Hippocampal formation (tissue), 2 donors: Measurements from ENCODE around the gene MORN5.
"Not testable (repeated sequence)": the region's sequence is repeated elsewhere in the genome, so short reads cannot be mapped to it uniquely, and the experiment has no call there.

ENCODE experiments used
- DNase-seq, 2 donors: peaks; one replicate each; lab custom pipeline; 2025; lab: John Stamatoyannopoulos, UW

Gene MORN5

DNA sequence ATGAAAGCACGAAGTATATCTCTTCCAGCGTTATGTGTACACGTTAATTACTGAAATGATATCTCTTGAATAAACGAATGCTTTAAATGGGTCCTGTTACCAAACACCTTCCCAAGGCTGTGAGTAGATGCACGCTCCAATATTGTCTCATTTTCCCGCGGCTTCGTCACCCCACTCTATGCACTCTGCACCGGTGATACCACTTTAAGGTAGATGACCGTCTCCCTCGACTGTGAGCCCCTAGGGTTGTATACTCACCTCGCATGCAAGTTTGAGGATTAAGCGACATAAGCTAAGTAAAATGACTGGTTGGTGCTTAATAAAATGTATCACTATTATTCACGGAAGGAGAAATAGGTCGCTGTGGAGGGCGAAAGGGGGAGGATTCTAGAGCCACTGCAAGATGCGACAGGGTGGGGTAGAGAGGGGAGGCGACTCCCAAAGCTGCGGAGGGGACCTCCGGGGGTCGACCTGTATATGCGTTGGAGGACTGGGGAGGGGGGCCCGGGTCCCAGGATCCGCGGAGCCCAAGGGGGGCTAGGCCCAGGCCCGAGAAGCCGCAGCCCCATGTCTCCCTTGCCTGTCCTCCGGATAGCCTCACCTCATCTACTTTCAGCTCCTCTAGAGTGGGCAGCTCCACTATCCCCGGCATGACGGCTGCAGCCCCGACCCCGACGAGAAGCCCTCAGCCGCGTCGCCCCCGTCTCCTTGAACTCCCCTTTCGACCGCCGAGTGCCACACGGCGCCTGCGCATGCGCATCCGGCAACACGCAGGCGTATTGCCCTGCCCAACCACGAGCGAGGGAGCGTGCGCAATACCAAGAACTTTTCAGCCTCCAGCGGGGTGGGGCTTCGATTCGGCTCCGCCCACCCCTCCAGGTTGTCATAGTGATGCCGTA is at the start of gene MORN5, which contains the start of gene NDUFA8:
TSS of gene MORN5 (plus strand) at position 883 of the 899 bp plus-strand sequence. CDS start 65 bp downstream, outside the sequence.
TSS of gene NDUFA8 (minus strand) at position 754 of the 899 bp plus-strand sequence. CDS start at position 652, 102 bp downstream.
- peak; percentile 80 to 90 for DNase-seq

DNA sequence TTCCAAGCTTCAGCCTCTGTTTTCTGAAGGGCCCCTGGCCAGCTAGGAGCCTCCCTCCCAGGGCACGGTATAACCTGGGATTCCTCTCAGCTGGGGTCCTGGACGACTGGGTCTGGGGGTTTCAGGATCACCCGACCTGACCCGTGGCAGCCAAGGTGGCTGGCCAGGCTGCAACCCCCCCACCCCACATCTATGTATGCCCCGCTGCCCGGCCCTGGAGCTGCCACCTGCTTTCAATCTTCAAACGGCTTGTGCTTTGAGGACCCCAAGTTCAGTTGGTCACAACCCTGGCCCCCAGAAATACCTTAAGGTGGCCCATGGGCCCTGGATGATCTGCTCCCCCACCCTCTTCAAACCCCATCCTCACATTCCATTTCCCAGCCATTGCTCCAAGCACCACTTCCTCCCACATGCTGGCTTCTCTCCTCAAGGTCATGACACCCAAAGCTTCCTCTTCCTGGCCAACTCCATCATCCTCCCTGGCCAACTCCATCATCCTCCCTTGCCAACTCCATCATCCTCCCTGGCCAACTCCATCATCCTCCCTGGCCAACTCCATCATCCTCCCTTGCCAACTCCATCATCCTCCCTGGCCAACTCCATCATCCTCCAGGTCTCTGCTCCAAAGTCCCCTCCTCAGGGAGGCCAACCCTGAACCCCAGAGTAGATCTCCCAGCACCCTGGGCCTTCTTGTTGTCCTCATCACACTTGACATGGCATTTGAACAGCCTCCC is 49.4 kb upstream of the MORN5 start:
- DNase-seq = no peak

DNA sequence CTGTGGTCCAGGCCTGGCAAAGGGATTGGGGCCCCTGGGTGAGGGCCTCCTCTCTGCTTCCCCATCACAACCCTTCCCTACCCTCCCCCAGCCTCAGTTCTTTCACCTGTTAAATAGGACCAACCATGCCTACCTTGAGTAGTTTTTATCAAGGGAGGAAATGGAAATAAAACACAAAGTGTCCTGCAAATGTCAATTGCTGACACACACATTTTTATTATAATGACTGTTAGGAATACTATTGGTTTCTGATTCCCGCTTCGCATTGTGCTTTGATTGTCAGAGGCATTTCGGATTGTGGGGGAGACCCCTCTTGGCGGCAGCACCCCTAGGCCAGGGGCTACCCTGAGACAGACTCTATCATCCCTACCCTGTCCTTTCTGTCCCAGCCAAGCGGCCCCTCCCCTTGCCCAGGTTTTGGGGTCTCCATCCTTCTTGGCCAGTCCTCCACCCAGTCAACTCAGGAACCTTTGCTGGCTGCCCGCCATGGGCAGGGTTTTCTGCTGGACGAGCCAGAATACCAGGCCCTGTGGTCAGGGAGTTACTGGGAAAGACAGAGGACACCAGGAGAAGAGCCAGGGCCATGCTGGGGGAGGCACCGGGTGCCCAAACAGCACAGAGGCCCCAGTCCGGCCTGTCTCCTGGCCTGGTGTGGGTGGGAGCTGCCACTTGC is 48.2 kb upstream of the MORN5 start:
- DNase-seq = no peak

DNA sequence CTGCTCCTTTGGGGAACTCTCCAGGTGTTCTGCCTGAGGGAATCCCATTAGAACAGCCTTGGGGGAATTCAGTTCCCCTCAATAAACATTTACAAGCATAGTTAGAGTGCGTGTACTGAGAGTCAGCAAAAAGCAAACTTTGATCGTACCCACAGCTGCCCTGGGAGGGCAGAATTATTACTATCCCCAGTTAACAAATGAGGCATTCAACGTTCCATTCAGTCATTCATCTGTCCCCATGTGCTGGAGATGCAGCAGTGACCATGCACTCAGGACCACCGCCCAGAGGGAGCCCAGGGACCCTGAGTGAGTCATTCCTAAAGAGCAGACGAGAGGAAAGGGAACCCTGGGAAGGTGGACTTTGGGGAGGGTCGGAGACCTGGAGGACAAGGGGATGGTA is 47.5 kb upstream of the MORN5 start:
- no peak for DNase-seq

DNA sequence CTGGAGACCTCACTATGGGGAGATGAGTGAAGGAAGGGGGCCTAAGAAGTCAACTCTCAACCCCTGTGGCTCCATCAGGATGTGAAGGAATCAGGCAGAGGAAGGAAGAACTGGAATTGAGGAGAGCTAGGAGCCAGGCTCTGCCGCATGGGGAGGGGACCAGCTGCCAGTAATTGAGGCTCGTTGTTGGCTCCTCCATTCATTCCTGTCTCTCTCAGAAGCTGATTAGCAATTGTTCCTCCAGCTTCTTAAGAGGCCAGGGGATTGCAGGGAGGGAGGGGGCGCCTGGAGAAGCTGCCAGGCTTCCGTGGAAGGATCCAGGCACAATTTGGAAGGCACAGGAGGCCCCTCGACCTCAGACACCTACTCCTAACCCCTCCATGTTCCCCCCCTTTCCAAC is 46.1 kb upstream of the MORN5 start:
- DNase-seq = no peak

DNA sequence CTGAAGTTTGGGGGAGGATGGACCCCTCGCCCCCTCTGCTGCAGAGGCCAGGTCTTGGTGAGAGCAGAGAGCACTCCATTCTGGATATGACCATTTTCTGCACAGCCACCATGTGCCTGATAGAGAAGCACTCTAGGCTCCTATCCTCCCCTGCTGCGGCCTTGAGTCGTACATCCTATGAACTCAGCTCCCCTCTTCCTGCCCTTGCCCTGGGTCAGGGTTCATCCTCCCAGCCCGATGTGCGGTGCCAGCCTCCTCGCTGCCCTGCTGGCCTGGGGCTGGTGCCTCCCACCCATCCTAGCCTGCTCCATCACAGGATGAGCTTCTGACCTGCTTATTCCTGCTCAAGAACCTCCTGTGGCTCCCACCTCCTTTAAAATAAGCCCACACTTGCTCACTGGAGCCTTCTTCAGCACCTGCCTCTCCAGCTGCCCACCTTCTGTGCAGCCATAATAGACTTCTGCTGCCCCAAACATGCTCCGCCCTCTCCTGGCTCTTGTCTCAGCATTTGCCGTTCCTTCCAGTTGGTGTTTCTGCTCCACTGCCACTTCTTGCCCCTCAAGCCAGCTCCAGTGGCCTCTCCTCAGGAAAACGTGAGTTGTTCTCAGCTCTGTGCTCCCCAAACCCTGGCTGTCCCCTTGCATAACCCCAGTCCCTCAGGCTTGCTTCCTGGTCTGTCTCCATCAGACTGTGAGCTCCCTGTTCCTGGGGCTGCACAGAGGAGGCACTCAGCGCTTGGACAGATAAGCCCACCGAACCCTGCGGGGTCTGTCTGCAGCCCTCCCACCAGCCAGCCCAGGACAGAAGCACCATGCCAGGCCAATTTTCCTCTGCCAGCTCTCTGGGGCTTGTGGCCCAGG is 44.3 kb upstream of the MORN5 start:
- no peak for DNase-seq

DNA sequence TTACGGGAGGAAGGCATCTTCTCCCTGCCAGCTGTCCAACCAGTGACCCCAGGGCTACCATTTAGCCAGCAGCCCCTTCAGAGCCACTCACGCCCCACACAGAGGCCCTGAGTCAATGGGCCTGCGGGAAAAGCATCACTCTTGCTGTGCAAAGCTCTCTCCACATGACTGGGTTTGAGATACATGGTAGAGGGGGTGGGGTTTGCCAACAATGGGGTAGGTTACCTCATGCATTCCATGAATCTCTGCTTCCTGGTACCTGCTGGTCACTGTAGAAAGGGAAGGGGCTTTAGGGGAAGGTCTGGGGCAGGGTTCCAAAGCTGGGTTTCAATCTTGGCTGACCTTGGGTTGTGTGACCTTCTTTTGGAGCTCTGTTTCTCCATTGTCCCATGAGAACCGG is 43.7 kb upstream of the MORN5 start:
- DNase-seq = no peak

DNA sequence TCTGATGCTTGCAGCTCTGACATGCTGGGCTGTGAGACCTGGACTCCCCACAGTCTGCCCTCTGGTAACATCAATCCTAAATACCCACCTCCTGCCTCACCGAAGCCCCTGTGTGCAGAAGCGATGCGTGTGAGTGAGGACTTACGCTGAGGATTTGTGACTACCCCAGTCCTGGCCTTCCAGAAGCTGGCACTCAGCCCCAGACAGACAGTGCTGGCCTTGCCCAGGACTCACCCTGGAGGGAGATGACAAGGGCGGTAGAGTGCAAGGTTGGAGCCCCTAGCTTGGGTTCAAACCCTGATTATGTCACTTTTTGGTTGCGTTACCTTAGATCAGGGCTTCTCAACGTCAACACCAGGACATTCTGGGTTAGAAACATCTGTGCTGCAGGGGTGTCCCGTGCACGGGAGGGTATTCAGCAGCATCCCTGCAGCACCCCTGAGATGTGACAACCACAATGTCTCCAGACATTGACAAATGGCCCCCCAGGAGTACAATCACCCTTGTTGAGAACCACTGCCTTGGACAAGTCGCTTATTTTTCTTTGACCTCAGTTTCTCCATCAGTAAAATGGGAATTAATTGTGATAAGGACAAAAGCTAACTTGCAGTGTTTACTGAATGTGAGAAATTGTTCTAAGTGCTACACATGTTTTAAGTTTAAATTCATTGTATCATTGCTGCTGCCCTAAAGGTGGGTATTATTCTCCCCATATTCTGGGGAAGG is 43.1 kb upstream of the MORN5 start:
- no peak for DNase-seq

DNA sequence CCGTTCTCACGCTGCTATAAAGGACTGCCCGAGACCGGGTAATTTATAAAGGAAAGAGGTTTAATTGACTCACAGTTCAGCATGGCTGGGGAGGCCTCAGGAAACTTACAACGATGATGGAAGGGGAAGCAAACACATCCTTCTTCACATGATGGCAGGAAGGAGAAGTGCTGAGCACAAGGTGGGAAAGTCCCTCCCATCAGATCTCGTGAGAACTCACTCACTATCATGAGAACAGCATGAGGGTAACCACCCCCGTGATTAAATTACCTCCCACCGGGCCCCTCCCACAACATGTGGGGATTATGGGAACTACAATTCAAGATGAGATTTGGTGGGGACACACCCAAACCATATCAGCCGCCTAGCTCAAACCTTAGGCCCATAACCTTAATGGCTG is 42.5 kb upstream of the MORN5 start:
- not testable (repeated sequence) for DNase-seq

DNA sequence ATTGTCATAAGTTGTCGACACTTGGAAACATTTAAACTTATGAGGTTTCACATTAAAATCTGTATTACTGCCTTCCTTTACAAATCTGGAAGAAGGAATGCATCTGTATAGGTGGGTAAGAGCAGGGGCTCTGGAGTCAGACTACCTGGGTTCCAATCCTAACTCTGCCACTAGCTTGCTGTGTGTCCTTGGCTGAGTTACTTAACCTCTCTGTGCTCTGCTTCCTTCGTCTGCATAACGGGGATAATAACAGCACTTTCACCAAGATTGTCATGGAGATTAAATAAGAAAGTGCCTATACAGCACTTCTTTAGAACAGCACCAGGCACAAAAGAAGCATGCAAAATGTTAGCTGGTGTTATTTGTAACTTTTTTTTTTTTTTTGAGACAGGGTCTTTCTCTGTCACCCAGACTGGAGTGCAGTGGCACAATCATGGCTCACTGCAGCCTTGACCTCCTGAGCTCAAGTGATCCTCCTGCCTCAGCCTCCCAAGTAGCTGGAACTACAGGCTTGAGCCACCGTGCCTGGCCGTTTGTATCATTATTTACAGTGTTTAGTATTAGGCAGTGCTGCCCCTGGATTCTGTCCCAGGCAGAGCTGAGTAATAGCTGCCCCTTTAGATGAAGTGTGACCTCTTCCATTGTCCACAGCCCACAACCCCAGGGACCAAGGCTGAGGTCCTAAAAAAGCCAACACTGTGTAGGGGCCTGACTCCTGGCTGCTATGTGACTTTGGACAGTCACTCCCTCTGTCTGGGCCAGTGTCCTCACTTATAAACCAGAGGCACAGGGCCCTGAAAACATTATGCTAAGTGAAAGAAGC is 41.2 kb upstream of the MORN5 start:
- no peak for DNase-seq

DNA sequence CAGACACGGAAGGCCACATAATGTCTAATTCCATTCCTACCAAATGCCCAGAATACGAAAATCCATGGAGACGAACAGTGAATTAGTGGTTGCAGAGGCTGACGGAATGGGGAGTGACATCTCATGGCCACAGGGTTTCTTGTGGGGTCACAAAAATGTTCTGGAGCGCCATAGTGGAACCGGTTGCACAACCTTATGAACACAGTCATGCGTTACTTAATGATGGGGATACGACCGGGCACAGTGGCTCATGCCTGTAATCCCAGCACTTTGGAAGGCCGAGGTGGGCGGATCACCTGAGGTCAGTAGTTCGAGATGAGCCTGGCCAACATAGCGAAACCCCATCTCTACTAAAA is 40.6 kb upstream of the MORN5 start:
- DNase-seq = no peak

DNA sequence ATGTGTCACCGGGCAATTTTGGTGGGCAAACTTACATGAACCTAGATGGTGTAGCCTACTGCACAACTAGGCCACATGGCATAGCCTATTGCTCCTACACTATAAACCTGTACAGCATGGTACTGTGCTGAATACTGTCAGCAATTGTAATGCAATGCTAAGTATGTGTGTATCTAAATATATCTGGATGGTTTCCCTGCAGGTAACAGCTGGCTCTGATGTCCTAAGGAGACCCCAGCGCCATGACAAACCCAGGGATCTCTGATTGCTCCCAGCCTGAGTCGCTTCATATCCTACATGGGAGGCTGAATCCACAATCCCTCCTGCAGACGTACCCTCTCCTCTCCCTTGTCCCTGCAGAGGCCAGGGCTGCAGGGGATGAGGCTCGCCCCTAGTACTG is 40.0 kb upstream of the MORN5 start:
- no peak for DNase-seq

DNA sequence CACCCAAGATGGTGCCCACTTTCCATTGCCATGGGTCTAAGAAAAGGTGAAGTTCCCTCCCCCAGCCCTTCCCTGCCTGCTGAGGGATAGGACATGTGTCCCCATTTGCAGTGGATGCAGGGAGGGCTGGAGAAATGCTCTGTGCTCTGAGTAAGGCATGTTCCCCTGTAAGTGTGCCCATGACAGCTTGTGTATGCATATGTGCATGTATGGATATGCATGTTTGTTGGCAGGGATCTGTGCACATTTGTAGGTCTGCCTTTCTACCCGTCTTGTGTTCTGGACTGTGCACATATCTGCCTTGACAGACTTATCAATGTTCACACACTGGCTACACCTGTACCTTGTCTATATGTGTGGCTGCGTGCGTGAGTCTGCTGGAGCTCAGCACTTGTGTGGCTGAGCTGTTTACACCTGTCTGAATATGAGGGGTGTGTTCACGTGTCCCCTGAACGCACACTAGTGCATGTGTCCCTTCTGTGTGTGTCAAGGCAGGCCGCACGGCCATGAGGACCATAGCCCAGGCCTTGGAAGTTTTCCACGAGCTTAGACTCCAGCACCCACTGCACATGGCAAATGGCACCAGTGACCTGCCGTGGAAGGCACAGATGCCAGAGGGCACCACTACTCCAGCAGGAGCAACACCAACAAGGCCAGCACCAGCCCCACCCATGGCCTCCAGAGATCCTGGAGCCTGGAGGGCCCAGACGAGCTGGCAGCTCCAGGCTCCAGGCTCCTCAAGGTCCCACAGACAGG is 39.2 kb upstream of the MORN5 start:
- no peak for DNase-seq

DNA sequence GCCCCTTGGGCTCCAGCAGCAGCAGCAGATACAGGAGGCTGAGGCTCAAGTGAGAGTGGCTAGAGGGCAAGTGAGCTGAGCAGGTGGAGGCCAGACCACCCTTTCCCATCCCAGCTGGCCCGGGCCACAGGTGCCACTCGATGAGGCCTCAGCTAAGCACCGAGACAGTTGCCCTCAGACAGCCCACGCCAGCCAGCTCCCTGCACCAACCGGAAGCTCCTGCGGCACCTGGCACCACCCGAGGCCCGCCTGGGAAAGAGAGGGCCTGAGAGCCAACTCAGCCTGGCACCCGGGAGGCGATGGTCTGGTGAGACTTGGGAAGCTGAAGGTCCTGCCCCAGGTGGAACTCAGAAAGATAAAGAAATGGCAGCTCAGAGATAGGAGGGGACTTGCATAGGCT is 38.3 kb upstream of the MORN5 start:
- no peak for DNase-seq

DNA sequence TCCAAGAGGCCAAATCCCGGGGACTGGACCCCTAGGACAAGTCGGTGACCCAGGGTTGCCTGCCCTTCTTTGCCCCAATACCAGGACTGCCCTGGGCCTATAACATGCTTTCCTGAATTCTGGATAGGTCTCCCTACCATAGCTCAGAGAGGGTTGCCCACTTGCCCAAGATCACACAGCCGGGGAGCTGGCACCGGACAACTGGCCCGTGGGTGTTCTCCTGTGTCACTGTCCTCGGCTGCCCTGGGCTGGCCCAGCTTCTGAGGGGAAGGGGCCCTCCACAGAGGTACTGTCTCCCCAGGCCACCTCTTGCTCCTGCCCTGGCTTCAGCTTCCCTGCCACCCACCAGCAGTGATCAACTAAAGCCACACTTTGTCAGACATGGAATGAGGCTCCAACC is 37.8 kb upstream of the MORN5 start:
- DNase-seq = no peak

DNA sequence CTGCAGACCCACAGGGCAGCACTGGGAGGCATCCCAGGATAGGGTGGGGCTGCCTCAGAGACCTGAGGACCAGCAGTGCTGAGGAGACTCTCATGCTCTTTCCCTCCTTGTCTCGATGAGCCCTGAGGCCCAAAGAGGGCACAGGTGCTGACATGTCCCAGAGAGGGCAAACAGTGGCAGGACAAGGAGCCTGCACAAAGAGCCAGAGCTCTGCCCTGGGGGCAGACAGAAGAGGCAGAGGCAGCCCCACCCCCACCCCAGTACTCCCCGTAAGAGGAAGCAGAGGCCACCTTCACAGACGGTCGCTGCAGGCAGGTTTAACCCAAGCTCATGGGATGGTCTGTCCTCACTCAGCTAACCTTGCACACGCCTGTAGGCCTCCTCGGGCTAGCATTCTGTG is 37.2 kb upstream of the MORN5 start:
- DNase-seq = no peak

DNA sequence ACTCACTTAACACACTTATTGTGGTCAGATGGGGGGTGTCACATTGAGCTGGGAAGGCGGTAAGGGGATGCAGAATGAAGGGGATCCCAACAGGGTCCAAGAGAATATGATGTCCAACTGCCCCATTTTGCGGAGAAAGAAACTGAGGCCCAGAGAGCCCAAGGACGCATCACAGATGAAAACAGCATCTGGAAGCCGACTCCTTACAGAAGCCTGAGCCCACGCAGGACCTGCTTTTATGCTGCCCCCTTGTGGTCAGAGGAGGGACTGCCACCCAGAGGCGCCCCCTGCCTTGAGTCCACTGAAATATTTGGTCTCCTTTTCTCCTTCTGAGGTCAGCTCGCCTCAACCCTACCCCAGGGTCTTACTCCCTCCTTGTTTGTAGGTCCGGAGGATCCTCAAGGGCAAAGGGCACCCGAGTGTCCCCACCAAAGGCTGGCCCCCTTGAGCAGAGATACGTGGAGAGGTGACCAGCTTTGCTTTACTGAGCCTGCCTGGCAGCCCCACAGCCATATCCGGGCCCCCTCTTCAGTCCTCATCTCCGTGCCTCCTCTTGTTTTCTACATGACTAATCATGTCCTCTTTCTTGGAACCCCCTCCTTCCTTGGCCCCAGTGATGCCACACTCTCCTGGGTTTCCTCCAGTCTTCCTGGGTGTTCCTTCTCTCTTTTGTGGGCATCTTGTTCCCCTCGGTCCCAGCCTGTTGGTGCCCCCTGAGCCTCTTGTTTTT is 36.6 kb upstream of the MORN5 start:
- peak; percentile 58 to 64 for DNase-seq

DNA sequence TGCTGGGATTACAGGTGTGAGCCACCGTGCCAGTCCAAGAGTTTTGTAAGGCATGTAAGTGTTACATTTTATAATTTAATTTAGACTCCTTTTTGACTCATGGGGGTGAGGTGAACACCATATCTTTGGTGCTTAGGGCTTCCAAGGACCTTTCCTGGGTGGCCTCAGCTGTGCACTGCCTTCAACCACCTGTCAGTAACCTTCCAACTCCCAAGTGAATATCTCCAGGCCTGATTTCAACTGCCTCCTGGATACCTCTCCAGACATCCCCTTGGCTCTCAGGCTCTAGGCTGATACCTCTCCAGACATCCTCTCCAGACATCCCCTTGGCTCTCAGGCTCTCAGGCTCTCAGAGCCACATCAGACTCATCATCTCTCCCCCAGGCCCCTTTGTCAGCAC is 35.7 kb upstream of the MORN5 start:
- no peak for DNase-seq

DNA sequence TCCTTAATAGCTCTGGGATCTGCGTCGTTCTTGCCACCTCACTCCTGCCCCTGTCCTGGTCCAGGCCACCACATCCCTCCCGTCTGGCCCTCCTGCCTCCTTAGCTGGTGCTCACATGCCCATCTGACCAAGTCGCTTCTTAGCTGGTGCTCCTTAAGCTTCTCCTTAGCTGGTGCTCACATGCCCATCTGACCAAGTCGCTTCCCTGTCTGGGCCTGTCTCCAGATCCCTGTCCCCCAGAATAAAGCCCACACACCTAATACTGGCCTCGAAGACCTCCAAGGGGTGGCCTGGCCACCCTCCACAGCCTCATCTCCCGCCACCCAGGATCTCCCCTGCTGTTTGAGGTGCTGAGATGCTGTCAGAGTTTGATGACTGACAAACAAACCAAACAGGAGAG is 35.2 kb upstream of the MORN5 start:
- DNase-seq = no peak
